GM12872 (cell line): ENCODE data around the gene SDR42E2.

ENCODE experiments used
- CTCF ChIP-seq: IDR thresholded peaks from 3 replicates; pipeline ENCODE4 v1.5.1; 2011; ENCODE audit warnings: low read depth, mild to moderate bottlenecking, low read length, moderate library complexity; ENCODE audit not compliant: insufficient read depth

The SDR42E2 gene

DNA sequence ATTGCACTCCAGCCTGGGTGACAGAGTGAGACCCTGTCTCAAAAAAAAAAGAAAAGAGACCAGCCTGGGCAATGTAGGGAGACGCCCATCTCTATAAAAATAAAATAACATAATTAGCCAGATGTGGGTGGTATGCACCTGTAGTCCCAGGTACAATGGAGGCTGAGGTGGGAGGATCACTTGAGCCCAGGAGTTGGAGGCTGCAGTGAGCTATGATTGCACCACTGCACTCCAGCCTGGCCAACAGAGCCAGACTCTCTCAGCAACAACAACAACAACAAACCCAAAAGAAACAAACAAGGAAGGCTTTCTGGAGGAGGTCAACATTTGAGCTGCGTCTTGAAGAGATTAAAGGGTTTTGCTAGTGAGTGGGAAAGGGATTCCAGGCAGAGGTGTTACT lies 52.1 kb downstream of the SDR42E2 start:
- TF ChIP-seq CTCF, result no peak

DNA sequence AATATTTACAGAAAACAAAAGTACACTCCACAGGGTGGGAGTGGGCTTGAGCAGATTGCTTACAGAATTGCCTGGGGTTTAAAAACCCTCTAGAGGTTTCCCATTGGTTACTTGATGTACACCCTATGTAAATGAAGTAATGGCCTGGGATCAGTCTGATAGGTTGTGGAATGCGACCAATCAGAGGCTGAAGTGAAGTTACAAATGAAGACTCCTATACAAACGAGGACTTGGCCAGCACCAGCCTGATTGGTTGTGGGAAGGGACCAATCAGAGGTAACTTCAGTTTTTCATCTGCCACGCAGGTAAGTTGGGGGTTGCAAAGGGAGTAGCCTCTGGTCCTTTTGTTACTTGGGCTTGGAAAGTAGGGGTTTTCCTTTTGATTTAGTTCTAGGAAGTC lies 52.6 kb downstream of the SDR42E2 start:
- no peak for TF ChIP-seq CTCF

GRCh38 chr16:22216191-22216831 lies 54.0 kb downstream of the SDR42E2 start:
- TF ChIP-seq CTCF, result no peak

DNA sequence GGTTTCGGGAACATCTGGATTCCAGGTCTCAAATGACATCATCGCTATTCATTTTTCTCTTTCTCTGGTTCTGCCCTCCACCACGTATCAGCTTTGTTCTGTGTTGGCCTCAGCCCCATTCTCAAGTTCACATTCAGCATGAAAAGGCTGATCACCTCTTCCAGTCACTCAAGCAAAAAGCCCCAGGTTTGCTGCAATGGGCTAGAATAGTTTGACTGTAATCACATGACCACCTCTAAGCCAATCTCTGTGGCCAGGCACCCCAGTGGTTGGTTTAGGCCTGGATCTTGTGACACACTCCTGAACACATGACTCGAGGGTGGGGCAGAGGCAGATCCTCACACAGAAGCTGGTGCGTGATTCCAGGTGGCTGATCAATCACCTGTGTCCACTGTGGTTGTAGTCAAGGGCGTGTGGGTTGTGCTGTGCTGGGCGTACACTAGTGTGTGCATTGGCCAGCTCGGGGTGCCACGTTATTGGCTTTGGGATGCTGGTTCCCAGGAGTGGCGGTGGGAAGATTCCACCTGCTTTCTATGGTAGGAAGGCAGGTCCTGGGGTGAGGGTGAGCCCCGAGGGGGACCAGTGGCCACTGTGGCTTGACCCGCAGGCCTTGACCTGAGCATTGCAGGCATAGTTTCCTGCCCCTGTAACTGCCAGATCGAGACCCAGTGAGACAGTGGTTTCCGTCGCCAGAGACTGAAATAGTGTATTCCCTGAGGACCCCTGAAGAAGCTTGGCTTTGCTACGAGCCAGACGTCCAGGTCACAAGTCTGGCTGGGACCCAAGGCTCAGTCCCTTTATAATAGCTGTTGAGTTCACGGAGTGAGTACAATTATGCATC lies 55.8 kb downstream of the SDR42E2 start:
- no peak for TF ChIP-seq CTCF

GRCh38 chr16:22219389-22220068 lies 57.2 kb downstream of the SDR42E2 start:
- no peak for TF ChIP-seq CTCF

DNA sequence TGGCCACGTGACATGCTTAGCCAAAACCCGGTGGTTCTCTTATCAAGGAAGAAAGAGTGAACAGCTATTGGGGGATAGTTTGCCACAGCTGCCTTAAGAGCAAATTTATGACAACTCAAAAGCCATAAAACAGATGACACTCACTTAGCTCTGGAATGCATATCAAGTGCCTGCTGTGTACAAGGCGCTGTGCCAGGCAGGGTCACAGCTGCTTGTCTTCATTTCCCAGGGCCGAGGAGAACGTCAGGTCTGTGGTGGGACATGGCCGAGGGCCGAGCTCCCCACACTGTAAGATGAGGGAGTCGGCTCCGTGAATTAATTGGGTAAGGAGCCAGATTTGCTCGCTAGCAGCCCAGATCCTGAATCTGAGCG lies 57.7 kb downstream of the SDR42E2 start:
- no peak for TF ChIP-seq CTCF

DNA sequence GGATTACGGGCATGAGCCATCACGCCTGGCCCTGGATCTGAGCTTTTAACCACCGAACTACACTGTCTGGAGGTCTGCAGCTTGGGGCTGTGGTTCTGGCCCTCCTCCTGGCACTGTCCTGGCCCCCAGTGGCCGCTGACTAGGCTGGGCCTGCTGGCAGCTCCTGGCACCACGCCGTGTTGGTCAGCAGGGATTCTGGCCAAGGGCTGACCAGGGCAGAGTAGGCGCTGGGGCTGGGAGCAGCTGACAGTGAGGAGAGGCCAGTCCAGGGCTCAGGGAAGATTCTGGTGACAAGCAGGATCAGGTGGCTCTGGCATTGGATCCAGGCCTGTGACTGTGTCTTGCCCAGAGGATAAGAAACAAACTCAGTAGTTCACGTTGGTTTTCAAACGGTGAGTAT lies 58.4 kb downstream of the SDR42E2 start:
- no peak for TF ChIP-seq CTCF
